ENCODE data around the gene ITIH4.

The ITIH4 gene

GRCh38 chr3:52781741-52782140 lies 48.7 kb downstream of the ITIH4 start:
- Histone ChIP-seq H3K4me1 (ENCODE audit: control insufficient read depth, insufficient read depth, low read length) (no peaks in the 10 kb centered on the region), H3K27ac (ENCODE audit: extremely low read depth, low read depth, low read length) (no peak overlapping the region), H3K36me3 (ENCODE audit: control insufficient read depth in 2 of 2, insufficient read depth in 1 of 2, low read length in 2 of 2) (no peaks in the 10 kb centered on the region), H3K9me3 (ENCODE audit: control insufficient read depth, insufficient read depth, low read depth, low read length) (no peaks in the 10 kb centered on the region), H3K4me3 (ENCODE audit: low read depth, low read length) (no peak overlapping the region)
- ChIA-PET POLR2A (no interaction called here), CTCF (no interaction called here)
- TF ChIP-seq ZSCAN16 (tag by site-specific recombination; IDR thresholded peaks at IDR 0.05): no peak
- TF ChIP-seq ZNF473 (tag by site-specific recombination; IDR thresholded peaks at IDR 0.05): no peak
- no peak for TF ChIP-seq GLI2 (tag by site-specific recombination; IDR thresholded peaks at IDR 0.05; ENCODE audit: borderline replicate concordance, low read depth)
- no peak for TF ChIP-seq ZNF223 (tag by site-specific recombination; IDR thresholded peaks at IDR 0.05)
- TF ChIP-seq ZNF114 (tag by site-specific recombination; IDR thresholded peaks at IDR 0.05): no peak
- TF ChIP-seq ZNF10 (tag by site-specific recombination; IDR thresholded peaks at IDR 0.05): no peak
- no peak for TF ChIP-seq IKZF3 (tag by site-specific recombination; IDR thresholded peaks at IDR 0.05)
- TF ChIP-seq ZNF391 (tag by site-specific recombination; IDR thresholded peaks at IDR 0.05; ENCODE audit: borderline replicate concordance, low read depth): no peak
- TF ChIP-seq ZNF324 (tag by site-specific recombination; IDR thresholded peaks at IDR 0.05): no peak
- TF ChIP-seq ZNF280C (tag by site-specific recombination; IDR thresholded peaks at IDR 0.05): no peak
- TF ChIP-seq, protein P1, sequence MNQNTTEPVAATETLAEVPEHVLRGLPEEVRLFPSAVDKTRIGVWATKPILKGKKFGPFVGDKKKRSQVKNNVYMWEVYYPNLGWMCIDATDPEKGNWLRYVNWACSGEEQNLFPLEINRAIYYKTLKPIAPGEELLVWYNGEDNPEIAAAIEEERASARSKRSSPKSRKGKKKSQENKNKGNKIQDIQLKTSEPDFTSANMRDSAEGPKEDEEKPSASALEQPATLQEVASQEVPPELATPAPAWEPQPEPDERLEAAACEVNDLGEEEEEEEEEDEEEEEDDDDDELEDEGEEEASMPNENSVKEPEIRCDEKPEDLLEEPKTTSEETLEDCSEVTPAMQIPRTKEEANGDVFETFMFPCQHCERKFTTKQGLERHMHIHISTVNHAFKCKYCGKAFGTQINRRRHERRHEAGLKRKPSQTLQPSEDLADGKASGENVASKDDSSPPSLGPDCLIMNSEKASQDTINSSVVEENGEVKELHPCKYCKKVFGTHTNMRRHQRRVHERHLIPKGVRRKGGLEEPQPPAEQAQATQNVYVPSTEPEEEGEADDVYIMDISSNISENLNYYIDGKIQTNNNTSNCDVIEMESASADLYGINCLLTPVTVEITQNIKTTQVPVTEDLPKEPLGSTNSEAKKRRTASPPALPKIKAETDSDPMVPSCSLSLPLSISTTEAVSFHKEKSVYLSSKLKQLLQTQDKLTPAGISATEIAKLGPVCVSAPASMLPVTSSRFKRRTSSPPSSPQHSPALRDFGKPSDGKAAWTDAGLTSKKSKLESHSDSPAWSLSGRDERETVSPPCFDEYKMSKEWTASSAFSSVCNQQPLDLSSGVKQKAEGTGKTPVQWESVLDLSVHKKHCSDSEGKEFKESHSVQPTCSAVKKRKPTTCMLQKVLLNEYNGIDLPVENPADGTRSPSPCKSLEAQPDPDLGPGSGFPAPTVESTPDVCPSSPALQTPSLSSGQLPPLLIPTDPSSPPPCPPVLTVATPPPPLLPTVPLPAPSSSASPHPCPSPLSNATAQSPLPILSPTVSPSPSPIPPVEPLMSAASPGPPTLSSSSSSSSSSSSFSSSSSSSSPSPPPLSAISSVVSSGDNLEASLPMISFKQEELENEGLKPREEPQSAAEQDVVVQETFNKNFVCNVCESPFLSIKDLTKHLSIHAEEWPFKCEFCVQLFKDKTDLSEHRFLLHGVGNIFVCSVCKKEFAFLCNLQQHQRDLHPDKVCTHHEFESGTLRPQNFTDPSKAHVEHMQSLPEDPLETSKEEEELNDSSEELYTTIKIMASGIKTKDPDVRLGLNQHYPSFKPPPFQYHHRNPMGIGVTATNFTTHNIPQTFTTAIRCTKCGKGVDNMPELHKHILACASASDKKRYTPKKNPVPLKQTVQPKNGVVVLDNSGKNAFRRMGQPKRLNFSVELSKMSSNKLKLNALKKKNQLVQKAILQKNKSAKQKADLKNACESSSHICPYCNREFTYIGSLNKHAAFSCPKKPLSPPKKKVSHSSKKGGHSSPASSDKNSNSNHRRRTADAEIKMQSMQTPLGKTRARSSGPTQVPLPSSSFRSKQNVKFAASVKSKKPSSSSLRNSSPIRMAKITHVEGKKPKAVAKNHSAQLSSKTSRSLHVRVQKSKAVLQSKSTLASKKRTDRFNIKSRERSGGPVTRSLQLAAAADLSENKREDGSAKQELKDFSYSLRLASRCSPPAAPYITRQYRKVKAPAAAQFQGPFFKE (tag by site-specific recombination; IDR thresholded peaks at IDR 0.05; ENCODE audit: borderline replicate concordance): no peak
- TF ChIP-seq ZNF658 (tag by site-specific recombination; IDR thresholded peaks at IDR 0.05): no peak

DNA sequence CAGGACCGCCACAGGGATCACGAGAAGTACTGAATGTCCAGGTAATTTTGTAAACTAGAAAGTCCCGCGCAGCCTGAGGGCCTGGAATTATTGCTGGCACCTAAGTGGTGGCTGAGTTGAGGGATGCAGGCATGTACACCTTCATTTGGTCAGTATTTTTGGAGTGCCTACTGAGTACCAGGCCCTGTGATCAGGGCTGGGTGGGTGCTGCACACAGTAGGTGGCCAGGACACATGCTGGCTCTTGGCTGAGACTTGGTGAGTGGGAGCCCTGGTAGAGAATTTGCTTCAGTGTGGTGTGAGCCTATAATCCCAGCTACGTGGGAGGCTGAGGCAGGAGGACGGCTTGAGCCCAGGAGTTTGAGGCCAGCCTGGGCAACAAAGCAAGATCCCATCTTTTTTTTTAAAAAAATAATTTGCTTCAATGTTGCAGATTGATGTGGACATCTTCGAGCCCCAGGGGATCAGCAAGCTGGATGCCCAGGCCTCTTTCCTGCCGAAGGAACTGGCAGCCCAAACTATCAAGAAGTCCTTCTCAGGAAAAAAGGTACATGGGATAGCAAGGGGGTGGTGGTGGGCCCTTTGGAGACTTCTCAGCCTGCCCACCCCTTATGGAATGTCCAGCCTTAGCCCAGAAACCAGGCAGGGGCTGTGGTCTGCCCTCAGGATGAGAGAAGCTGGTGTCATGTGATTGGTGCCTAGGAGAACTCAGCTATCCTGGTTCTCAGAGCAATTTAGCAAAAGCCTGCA lies 50.5 kb downstream of the ITIH4 start:
- H3K4me1 ChIP-seq (ENCODE audit: control insufficient read depth, insufficient read depth, low read length): no peaks in the 10 kb centered on the region
- POLR2A ChIA-PET: interaction anchor here (1.3 kb wide), 1 partner anchor 9 kb away, joined by 5 read pairs; the partner anchor contains the start of gene NEK4
- no peak overlapping the region for H3K4me3 ChIP-seq (ENCODE audit: low read depth, low read length)
- H3K36me3 ChIP-seq (ENCODE audit: control insufficient read depth in 2 of 2, insufficient read depth in 1 of 2, low read length in 2 of 2): no peaks in the 10 kb centered on the region
- no peak overlapping the region for H3K27ac ChIP-seq (ENCODE audit: extremely low read depth, low read depth, low read length)
- CTCF ChIA-PET: interaction anchor here (0.7 to 2.0 kb wide), 3 partner anchors 10 to 119 kb away, joined by 3 to 4 read pairs (median 3); partner anchors contain the start of gene NEK4
- no peaks in the 10 kb centered on the region for H3K9me3 ChIP-seq (ENCODE audit: control insufficient read depth, insufficient read depth, low read depth, low read length)
- TF ChIP-seq, protein P2, sequence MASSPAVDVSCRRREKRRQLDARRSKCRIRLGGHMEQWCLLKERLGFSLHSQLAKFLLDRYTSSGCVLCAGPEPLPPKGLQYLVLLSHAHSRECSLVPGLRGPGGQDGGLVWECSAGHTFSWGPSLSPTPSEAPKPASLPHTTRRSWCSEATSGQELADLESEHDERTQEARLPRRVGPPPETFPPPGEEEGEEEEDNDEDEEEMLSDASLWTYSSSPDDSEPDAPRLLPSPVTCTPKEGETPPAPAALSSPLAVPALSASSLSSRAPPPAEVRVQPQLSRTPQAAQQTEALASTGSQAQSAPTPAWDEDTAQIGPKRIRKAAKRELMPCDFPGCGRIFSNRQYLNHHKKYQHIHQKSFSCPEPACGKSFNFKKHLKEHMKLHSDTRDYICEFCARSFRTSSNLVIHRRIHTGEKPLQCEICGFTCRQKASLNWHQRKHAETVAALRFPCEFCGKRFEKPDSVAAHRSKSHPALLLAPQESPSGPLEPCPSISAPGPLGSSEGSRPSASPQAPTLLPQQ (tag by site-specific recombination; IDR thresholded peaks at IDR 0.05): no peak
- TF ChIP-seq ZEB2 (tag by site-specific recombination; IDR thresholded peaks at IDR 0.05) (no peak), ZNF280C (tag by site-specific recombination; IDR thresholded peaks at IDR 0.05) (no peak), ZBTB6 (tag by site-specific recombination; IDR thresholded peaks at IDR 0.05) (no peak), ZNF513 (tag by site-specific recombination; IDR thresholded peaks at IDR 0.05) (no peak), ZNF544 (tag by site-specific recombination; IDR thresholded peaks at IDR 0.05) (no peak), ZNF157 (tag by site-specific recombination; IDR thresholded peaks at IDR 0.05) (no peak)

All from HEK293 (cell line).